Measurements from ENCODE around the gene MYH16.
"Not testable (repeated sequence)": the region's sequence is repeated elsewhere in the genome, so short reads cannot be mapped to it uniquely, and the experiment has no call there.

The MYH16 gene

GRCh38 chr7:99358521-99358920, 85.9 kb downstream of the MYH16 start:
- not testable (repeated sequence) for DNase-seq

GRCh38 chr7:99359465-99360154, 87.0 kb downstream of the MYH16 start:
- DNase-seq, result no peak

All from effector CD8-positive, alpha-beta T cell (primary cell).